ENCODE measurements around the gene KIF14.
"Not testable (repeated sequence)": the region's sequence is repeated elsewhere in the genome, so short reads cannot be mapped to it uniquely, and the experiment has no call there.

The KIF14 gene

DNA sequence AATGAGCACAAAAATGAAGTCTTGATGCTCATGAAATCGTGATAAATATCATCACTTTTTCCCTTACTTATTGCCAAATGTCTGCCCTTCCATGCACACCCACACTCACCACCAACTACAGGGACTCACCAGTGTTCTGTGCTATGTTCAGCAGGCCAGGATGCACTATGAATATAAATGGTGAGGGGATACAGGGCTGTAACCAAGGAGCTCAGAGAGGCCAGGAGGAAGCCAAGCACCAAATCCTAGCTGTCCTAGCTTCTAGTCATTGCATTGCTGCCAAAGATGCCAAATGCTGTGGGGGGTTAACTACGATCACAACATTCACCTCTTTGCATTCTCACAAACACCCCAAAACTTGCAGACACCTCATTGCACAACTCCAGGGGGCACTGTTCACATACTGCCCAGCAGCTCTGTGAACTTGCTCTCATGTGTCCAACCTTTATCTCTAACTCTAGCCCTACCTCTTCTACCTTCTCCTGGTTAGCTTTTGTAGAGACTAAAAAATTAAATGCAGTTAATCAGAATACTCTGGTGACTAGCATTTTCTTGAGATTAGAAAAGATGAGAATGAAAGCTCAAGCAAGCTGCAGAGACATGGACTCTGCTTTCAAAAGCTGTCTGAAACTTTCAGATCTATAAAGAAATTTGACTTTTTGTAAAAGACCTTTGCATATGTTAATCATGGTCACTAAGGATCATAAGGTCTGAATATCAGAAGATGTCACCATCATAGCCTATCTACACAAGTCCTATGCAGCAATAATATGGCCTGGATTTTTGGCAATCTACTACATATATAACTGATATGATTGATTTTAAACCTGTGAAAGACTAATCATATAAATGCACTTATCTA lies 13.9 kb upstream of the KIF14 start:
- DNase-seq (ENCODE audit: low spot score): no peak

DNA sequence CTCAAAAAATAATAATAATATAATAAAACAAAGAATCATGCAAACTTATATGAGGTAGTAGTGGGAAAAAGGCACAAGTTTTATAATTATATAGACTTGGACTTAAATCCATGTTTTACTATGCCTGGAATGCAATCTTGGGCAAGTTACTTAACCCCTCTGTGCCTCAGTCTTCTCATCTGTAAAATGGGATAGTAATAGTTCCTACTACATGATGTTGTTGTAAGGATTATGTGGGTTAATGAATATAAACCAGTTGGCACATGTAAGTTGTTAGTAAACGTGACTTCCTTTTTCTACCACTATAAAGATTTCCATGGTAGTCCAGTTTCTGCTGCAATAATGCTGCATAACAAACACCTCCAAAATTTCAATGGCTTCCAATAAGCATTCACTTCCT lies 10.8 kb upstream of the KIF14 start:
- no peak for DNase-seq (ENCODE audit: low spot score)

DNA sequence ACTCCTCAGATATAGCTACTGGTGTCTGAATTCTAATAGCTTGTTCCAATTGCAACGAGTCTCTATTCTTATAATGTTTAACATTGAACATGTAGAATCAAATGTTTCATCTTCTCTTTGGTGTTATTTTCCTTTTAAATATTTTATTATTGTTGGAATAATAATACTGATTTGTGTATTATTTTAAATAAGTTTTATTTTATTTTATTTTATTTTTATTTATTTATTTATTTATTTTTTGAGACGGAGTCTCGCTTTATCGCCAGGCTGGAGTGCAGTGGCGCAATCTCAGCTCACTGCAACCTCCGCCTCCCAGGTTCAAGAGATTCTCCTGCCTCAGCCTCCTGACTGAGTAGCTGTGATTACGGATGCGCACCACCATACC lies 10.0 kb upstream of the KIF14 start:
- not testable (repeated sequence) for DNase-seq (ENCODE audit: low spot score)

DNA sequence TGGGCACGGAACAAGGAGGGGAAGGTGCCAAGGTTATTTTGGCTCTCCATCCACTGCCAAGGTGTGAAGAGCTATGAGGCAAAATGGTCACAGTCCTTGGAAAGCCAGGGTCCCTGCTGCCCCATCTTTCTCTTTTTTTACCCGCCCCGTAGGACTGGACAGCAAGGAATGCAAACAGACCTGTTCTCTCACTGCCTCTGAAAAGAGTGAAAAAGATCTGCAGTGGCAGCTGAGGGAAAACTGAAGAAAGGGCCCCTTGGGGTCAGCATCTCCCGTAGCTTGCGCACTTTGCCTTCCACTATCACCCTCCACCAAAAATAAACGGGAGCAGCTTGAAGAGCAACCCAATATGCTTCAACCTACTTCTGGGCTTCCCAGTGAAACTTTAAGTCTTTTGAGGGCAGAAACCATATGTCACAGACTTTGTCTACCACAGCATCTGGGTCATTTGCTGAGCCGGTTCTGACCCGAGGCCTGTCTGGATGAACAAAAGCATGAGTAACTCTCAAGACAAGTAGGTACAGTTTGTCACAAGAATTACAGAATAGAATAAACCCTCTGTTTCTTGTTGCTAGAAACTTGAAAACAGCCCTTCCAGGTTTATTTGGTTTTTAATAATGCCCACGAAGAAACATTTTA lies 9.4 kb upstream of the KIF14 start:
- no peak for DNase-seq (ENCODE audit: low spot score)

DNA sequence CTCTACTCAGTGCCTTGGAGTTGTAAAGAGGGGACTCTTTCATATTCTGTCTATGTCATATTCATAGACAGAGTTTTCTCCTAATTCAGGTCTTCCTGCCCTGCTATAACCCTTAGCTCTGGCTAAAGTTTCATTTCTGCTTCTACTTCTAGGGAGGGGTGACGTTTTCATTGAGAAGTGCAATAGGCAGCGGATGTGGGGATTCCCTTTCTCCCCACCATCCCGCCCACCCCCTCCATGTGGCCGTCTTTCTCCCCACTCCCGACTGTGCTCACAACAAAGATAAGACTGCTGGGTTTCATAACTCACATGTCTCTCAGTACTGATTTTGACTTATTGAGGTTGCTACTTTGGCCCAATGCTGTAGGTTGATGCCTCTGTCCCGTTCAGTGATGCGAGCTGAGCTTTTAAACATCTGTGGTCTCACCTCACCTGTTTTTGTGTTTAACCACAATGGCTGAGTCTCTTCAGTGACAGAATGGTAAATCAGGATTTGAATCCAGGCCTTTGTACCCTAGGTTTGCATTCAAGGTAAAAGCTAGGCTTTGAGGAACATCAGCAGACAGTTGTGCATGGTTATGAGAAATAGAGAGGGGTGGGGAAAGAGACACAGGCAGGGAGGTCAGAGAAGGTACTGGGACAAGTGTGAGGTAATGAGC lies 7.8 kb upstream of the KIF14 start:
- DNase-seq (ENCODE audit: low spot score): no peak

DNA sequence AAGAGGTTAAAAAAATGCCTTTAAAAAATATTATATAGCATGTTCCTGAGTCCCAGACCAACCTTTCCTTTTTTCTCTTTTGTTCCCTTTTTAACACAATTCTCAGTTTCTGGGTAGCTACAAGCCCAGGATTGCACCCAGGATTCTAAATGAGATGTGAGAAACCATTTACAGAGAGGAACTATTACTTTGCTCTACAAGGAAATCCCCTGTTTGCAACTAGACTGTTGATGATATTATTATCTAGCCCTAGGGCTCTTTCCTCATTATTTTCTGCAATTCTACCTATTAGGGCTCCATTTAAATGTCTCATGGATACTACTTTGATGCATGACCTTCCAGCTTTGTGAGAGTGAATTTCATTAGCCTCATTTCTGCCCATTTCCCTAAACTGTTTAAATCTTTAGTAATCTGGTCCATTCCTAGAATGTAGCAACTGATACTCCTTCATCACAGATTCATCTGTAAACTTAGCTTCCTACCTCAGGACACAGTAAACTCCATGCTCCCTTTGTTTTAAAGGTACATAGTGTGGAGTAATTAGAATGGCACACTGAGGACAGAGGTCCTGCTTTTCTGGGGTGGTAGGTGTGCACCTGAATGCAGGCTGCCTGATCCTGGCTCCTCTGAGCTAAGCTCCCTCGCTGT lies 7.1 kb upstream of the KIF14 start:
- DNase-seq (ENCODE audit: low spot score): no peak

DNA sequence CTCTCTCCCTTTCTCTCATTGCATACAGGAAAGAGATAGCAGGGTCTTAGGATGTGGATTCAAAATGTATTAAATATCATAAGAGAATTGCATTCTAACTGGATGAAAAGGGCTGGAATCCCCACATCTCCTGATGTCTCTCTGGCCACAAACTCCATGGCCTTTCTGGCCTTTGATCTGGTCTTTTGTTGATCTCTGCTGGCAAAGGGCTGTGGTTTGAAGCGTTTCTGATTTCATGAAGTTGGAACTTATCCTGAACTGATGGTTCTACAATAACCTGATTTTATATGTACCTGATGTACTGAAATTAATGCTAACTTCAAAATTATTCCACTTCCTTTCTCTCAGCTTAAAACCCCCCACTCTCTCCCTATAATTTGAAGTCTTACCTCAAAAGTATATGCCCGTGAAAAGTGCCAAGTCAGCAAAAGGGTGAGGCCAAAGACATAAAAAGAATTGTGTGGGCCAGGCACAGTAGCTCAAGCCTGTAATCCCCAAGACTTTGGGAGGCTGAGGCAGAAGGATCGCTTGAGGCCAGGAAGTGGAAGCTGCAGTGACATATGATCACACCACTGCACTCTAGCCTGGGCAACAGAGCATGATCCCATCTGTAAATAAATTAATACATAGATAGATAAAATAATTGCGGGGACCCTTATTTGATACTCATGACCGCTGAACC lies 6.4 kb upstream of the KIF14 start:
- no peak for DNase-seq (ENCODE audit: low spot score)

DNA sequence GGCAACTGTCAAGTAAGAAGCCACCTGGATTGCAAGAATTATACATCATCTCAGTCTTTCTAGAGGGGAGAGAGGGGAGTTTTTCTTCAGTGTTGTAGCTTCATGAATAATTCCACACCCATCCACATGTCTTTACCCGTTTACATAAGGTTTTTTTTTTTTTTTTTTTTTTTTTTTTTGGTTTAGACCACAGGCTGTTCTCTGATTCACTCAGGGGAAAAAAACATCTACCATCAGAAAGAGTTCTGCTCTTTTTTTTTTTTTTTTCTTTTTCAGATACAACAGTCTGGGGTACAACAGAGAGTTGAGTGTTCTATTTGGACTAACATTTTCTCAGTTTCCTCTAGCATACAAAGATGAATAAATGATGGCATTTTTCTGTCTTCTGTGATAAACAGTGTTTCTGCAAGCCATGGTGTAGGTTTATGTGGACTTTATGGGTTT lies 4.9 kb upstream of the KIF14 start:
- DNase-seq (ENCODE audit: low spot score): peak; percentile 84

DNA sequence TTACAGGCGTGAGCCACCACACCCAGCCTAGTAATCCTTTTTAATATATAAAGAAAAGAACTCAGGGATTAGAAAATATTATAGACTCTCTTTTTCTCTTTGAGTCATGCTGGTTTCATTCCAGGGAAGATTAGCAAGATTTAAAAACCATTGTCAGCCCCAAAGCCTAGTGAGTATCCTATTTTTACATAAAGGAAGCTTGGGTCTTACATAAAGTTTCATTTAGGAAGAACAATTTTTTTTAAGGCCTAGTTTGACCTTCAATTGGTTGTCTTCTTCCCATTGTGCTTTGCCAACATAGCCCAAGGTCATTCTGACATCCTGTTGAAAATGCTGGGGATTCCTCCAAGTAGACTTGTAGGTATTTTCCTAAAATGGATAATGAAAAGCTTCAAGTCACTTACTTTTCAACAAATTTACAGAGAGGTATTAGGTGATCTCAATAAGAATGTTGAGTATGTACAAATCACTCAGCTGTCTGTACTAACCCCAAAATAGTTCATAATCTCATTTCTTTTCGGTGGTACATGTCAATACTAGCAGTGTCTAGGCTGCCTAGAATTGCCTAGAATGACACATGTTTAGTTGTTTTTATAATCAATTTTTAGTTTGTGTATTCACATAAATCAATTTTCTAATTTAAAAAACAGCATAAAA lies 4.3 kb upstream of the KIF14 start:
- no peak for DNase-seq (ENCODE audit: low spot score)

DNA sequence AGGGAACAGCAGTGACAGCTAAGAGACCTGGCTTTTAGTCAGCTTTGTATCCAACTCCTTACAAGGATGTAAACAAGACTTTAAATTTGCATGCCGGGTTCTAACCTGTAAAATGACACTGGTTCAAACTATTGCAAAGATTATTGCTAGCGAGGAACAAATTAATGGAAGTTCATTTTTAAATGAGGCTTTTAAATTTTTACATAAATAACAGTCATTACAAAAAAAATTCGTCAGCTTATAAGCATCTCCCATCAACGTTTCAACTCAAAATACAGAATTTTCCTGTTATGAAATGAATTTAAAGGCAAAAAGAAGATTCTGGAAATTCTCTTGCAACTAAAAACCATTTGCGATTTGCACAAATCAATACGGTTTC lies 668 bp downstream of the KIF14 start:
- DNase-seq (ENCODE audit: low spot score): no peak

DNA sequence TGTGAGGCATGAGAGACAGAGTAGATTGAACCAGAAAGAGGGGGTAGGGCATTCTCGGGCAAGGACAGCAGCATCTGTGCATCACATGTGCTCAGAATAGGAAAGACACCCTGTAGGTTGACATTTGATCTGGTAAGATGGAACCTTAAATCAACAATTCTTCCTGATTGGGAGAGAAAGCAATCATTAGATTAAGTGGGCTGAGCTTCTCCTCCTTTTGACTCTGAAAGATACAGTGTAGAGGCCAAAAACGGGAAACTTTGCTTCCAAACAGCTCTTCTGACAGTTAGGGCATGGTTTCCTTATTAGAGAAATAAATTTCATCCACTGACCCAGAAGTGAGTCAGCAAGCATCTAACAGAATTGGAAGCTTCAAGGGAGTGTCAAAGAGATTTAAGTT lies 9.7 kb downstream of the KIF14 start:
- DNase-seq (ENCODE audit: low spot score): no peak

DNA sequence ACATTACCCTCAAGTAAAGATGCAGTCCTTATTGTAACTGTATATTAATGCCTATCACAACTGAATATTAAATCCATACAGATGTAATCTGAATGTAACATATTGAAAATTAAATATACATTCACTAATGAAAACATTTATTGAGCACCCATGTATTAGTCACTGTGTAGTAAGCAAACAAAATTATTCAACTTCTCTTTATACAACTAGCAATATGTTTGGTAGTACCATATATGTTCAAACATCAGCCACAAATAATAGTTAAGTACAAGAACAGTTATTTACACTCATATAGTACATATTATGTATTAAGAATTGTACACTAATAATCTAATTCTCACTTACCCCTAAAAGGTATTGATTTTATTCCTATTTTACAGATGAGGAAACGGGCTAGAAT lies 17.9 kb downstream of the KIF14 start:
- DNase-seq (ENCODE audit: low spot score): no peak

DNA sequence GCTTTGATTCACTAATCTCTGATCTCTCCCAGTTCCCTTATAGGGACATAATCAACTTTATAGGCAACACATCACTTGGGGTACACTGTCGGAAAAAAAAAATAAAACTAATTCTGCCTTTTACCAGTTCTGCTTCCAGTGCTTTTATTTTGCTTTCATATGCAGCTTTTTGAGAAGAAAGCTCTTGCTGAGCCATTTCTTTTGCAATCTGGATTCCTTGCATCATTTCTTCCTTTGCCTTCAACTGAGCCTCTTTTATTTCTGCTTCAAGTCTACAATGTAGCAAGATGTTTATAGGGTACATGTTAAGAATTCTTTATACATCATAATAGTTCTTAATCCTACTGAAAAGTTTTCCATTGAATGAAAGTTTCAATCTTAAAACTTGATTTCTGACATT lies 30.6 kb downstream of the KIF14 start:
- DNase-seq (ENCODE audit: low spot score): no peak

DNA sequence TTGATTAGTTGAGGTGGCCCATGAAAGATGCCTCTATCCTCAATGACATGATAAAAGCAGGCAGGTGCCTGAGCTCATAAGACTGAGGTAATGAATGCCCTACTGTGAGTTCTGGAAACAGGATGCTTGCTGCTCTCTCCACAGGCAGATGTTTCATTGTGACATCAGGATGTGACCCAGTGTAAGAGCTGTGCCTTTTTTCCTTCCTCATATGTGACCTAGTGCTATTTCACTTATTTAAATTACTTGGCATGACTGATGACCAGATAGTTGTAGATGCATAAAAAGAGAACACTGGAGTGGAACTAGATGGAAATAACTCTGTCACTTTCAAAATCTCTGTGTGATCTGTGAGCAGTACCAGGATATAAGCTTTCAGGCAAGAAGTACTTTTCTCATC lies 31.9 kb downstream of the KIF14 start:
- DNase-seq (ENCODE audit: low spot score): no peak

DNA sequence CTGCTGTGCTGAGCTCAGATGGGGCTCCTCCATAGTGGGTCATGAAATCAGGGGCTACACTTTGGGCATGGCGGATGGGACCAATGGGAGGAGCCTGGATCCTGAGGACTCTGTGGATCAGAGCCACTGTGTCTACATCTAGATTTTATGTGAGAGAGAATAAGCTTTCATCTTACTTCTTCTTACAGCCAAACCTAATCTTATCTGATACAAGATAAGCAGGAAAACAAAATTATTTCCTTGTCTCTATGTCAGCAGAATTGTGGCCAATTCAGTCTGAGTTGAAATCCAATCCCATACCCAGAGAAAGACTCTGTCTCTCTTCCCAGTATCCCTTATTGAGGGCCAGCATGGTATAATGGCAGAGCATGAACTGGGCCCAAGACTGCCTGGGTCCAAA lies 56.2 kb downstream of the KIF14 start:
- DNase-seq (ENCODE audit: low spot score): no peak

DNA sequence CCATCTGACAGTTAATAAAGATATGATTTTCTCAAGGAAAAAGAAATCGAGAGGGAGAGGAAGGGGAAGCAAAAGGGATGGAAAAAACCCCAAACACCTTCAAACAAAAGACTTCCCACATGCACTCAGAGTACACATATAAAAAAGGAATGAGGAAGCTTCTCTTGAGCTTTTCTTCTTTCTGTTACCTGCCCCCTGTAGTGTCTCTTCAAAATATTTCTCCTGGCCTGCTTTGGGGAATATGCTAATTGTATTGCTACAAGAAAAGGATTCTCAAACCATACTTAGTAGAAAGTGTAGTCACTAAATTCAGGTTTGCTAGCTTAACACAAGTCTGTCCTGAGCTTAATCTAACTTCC lies 58.7 kb downstream of the KIF14 start:
- DNase-seq (ENCODE audit: low spot score): no peak

DNA sequence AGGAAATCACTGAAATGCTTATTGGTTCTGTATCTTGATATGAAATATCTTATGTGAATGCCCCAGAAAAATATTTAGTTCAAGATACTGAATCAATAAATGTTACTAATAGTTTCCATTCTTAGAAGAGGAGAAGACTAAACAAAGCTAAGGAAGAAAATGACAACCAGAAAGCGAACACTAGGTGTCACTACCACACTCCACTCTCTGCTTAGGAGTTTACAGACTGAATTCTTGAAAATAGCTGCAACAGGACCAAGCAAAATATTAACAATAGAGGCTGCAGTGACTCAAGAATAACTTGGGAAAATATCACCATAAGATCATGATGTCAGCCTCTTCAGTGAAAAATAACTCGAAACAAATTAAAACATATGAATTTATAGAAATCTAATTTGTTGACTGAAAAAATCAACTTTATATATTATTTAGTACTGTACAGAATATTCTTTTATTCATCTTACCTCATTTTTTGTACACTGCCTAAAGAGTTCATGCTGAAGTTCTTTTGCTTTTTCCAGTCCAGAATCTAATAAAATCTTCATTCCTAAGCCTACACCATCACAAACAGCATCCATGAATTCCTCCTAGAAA lies 61.6 kb downstream of the KIF14 start:
- DNase-seq (ENCODE audit: low spot score): peak; percentile 57

DNA sequence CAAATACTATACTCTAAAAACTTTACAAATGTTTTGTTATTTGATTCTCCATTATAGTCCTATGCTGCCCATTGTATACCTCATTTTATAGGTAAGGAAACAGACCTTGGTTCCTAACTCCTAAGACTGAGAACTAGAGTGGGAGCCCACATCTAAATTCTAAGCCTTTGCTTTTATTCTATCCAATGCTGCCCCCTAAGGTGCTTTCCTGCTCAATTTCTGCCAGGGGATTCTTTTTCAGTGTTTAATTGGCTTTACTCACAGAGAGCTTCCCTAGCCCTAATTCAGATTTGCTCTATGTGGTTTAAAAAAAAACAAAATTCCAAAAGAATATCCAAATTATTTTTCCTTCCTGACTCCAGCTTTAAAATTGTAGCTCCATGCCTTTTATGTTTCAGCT lies 64.5 kb downstream of the KIF14 start:
- no peak for DNase-seq (ENCODE audit: low spot score)

DNA sequence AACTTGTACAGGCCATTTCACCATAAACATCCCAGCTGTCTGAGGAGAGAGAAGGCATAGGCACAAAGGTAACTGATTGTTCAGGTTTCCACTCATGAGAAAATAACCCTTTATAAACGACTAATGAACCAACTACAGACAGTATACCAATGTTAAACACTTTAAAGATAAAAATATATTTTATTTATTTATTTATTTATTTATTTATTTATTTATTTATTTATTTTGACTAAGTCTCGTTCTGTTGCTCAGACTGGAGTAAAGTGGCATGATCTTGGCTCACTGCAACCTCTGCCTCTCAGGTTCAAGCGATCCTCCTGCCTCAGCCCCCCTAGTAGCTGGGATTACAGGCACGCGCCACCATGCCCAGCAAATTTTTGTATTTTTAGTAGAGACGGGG lies 67.8 kb downstream of the KIF14 start:
- DNase-seq (ENCODE audit: low spot score): not testable (repeated sequence)

DNA sequence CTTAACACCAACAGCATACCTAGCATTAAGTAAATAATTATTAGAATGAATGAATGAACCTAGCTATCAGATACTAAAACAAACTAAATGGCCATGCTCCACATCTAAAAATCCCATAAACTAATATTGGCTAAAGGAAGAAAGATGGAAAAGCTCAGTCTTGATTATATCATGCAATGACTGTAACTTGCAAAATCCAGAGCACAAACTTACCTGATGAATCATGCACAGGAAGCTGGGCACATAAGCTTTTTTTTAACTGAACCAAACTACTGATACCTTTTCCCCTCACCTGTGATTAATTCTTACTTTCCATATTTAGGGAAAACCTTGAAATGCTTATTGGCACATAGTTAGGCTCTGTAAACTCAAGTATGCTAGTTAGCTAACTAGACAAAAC lies 70.2 kb downstream of the KIF14 start:
- DNase-seq (ENCODE audit: low spot score): no peak

DNA sequence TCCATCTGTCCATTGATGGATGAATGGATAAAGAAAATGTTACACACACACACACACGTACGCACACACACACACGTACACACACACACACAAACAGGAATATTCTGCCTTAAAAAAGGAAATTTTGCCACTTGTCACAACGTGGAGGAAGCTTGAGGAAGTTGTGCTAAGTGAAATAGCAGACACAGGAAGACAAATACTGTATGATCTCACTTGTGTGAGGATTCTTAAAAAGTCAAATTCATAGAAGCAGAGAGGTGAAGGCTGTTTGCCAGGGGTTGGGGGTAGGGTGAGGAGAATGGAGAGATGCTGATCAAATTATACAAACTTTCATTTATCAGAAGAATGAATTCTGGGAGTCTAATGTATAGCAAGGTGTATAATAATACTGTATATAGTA lies 73.2 kb downstream of the KIF14 start:
- DNase-seq (ENCODE audit: low spot score): no peak
